Skeletal muscle satellite cell (primary cell): ENCODE data around the gene TP73.

Experiments used
- H3K27me3 ChIP-seq: 2 replicates; pipeline ENCODE4 v1.7.0; 2013; ENCODE audit warnings: low read length; ENCODE audit not compliant: control insufficient read depth, insufficient read depth
- H3K36me3 ChIP-seq: 2 replicates; pipeline ENCODE4 v1.7.0; 2013; ENCODE audit warnings: mild to moderate bottlenecking, control low read depth, low read length; ENCODE audit not compliant: insufficient read depth
- H3K4me1 ChIP-seq: 2 replicates; pipeline ENCODE4 v1.7.0; 2013; ENCODE audit warnings: low read length; ENCODE audit not compliant: control insufficient read depth, insufficient read depth
- H3K4me2 ChIP-seq: 2 replicates; pipeline ENCODE4 v1.7.0; 2013; ENCODE audit warnings: mild to moderate bottlenecking, low read length
- H3K4me3 ChIP-seq: 2 replicates; pipeline ENCODE4 v1.7.0; 2013; ENCODE audit warnings: low read length
- H3K9ac ChIP-seq: 2 replicates; pipeline ENCODE4 v1.7.0; 2013; ENCODE audit warnings: mild to moderate bottlenecking, low read depth, low read length, moderate library complexity
- H3K9me3 ChIP-seq: replicated peaks from 2 replicates; pipeline ENCODE4 v1.7.0; 2013; ENCODE audit warnings: mild to moderate bottlenecking, control low read depth, low read length

TP73 gene

GRCh38 chr1:3662080-3662671 lies 9.9 kb downstream of the TP73 start:
- Histone ChIP-seq H3K27me3 (peaks cover 17% of the 10 kb centered on the region), H3K9me3 (no peaks in the 10 kb centered on the region), H3K9ac (no peak overlapping the region), H3K4me3 (no peak overlapping the region), H3K4me2 (no peak overlapping the region), H3K4me1 (peaks cover 8% of the 10 kb centered on the region), H3K36me3 (no peaks in the 10 kb centered on the region)

DNA sequence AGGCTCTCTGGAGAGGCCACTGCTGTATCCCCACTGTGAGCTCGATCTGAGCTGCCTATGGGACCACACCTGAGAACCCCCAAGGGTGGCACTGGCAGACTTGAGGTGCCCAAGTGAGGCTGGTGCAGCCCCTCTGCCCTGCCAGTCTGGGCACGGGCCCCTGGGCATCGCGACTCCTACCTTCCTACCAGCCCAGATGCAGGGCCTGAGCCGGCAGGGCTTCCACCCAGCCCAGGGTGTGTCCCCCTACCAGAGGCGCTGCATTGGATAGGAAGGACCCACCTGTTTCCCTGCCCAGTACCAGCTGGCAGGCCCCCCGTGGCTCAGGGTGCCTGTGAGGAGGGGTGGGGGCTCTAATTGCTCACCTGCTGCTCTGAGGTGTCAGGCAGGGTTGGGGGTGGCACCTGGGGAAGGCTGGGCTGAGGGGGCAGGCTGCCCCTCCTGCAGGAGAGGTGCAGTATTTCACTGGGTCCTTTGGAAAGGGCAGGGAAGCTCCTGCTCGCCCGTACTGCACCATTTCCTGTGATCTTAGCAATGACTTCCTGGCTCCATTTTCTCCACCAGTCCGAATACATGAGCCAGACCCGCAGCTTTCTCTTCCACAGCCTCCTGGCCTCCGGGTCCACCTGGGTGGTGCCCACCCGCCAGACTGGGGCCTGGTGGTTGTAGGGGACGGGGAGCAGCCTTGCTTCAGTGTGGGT lies 11.8 kb downstream of the TP73 start:
- Histone ChIP-seq H3K9me3 (no peaks in the 10 kb centered on the region), H3K4me3 (no peak overlapping the region), H3K4me1 (peaks cover 16% of the 10 kb centered on the region)

DNA sequence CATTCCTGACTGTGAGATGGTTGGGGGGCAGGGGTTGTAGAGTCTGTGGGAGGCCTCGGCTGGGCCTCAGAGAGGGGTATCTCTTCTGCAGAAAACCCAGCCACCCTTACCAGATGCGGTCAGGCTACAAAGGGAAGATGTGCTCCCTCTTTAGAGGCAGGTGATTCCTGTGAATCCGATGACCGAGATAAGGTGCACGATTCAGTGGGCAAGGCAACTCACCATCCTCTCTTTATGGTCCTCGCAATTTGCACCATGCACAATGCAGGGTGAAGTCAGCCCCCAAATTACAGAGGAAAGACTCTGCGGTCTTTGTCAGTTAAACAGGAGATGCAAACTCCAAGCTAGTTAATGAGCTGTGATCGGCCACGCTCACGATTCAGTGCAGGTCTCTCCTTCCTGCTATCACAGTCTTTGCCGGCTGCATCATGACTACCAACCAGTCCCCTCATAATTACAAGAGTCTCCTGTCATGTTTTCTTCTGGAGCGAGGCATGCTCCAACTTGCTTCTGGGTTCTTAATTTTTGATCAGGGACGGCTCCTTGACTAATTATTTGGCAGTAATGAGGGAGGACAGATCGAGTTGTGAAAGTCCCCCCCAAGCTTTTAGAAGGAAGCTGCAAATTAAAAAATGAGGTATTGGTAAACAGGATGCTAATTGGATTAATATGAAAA lies 12.5 kb downstream of the TP73 start:
- H3K36me3 ChIP-seq, result no peaks in the 10 kb centered on the region
- no peak overlapping the region for H3K4me3 ChIP-seq
- peaks cover 12% of the 10 kb centered on the region for H3K27me3 ChIP-seq
- peaks cover 18% of the 10 kb centered on the region for H3K4me1 ChIP-seq
- no peak overlapping the region for H3K4me2 ChIP-seq
- H3K9ac ChIP-seq, result no peak overlapping the region
- H3K9me3 ChIP-seq, result no peaks in the 10 kb centered on the region

More for the DNA sequence above, 11.8 kb downstream of the TP73 start:
- no peak overlapping the region for H3K9ac ChIP-seq
- H3K27me3 ChIP-seq, result peaks cover 13% of the 10 kb centered on the region
- no peak overlapping the region for H3K4me2 ChIP-seq
- no peaks in the 10 kb centered on the region for H3K36me3 ChIP-seq

- Histone ChIP-seq H3K27me3 (peaks cover 5% of the 10 kb centered on the region), H3K4me2 (no peak overlapping the region), H3K9ac (no peak overlapping the region), H3K36me3 (no peaks in the 10 kb centered on the region), H3K9me3 (no peaks in the 10 kb centered on the region), H3K4me1 (peaks cover 27% of the 10 kb centered on the region), H3K4me3 (no peak overlapping the region)
Measured at GRCh38 chr1:3668148-3668547, 15.8 kb downstream of the TP73 start.

- Histone ChIP-seq H3K4me2 (peak overlapping the region; percentile 34), H3K9ac (no peak overlapping the region), H3K9me3 (no peaks in the 10 kb centered on the region), H3K27me3 (peaks cover 11% of the 10 kb centered on the region), H3K4me3 (no peak overlapping the region), H3K36me3 (no peaks in the 10 kb centered on the region), H3K4me1 (peaks cover 27% of the 10 kb centered on the region)
Measured at GRCh38 chr1:3668585-3669300, 16.4 kb downstream of the TP73 start.

DNA sequence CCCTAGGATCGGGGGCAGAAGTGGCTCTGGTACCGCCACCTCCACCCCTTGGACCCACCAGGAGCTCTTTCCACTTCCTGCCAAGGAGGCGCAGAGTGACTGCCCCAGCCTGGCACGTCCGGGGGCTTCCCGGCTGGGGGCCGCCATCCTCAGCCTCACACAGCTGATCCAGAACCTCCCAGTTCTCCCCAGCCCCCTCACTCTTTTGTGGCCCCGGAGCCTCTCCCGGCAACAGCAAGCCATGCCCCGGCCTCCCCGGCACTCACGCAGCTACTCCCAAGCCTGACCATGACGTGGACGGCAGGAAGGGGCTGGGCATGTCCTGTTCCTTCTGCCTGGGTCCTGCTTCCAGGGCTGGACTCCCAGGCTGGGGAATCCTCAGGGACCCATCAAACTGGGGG lies 17.1 kb downstream of the TP73 start:
- Histone ChIP-seq H3K27me3 (peaks cover 18% of the 10 kb centered on the region), H3K9ac (no peak overlapping the region), H3K4me1 (peaks cover 34% of the 10 kb centered on the region)

GRCh38 chr1:3669971-3670431 lies 17.7 kb downstream of the TP73 start:
- Histone ChIP-seq H3K9me3 (no peaks in the 10 kb centered on the region), H3K36me3 (no peaks in the 10 kb centered on the region), H3K4me1 (peaks cover 36% of the 10 kb centered on the region), H3K4me2 (no peak overlapping the region), H3K9ac (no peak overlapping the region), H3K27me3 (peaks cover 20% of the 10 kb centered on the region), H3K4me3 (no peak overlapping the region)

More for the DNA sequence above, 17.1 kb downstream of the TP73 start:
- Histone ChIP-seq H3K36me3 (no peaks in the 10 kb centered on the region), H3K4me2 (no peak overlapping the region), H3K4me3 (no peak overlapping the region), H3K9me3 (no peaks in the 10 kb centered on the region)

DNA sequence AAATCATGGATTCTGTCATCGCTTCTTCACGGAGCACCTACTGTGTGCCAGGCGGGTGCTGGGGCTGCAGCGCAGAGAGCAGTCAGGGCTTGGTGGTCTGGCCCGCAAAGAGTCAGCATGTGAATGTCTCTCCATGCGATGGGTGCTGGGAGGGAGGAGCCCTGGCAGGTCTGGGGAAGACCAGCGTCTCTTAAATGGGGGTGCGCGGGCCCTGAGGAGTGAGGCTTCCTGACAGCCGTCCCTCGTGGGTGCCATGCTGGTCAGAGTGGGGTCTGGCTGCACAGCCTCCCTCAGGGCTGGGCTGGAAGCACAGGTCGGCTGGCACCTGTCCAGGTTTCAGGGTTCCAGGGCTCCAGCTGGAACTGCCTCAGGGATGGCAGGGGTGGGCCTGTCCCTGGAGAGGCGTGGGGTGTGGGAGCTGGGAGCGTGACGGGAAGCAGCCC lies 18.5 kb downstream of the TP73 start:
- no peaks in the 10 kb centered on the region for H3K36me3 ChIP-seq
- H3K4me1 ChIP-seq, result peaks cover 36% of the 10 kb centered on the region
- H3K27me3 ChIP-seq, result peaks cover 20% of the 10 kb centered on the region
- H3K9ac ChIP-seq, result no peak overlapping the region
- no peak overlapping the region for H3K4me2 ChIP-seq
- H3K9me3 ChIP-seq, result no peaks in the 10 kb centered on the region
- H3K4me3 ChIP-seq, result no peak overlapping the region

DNA sequence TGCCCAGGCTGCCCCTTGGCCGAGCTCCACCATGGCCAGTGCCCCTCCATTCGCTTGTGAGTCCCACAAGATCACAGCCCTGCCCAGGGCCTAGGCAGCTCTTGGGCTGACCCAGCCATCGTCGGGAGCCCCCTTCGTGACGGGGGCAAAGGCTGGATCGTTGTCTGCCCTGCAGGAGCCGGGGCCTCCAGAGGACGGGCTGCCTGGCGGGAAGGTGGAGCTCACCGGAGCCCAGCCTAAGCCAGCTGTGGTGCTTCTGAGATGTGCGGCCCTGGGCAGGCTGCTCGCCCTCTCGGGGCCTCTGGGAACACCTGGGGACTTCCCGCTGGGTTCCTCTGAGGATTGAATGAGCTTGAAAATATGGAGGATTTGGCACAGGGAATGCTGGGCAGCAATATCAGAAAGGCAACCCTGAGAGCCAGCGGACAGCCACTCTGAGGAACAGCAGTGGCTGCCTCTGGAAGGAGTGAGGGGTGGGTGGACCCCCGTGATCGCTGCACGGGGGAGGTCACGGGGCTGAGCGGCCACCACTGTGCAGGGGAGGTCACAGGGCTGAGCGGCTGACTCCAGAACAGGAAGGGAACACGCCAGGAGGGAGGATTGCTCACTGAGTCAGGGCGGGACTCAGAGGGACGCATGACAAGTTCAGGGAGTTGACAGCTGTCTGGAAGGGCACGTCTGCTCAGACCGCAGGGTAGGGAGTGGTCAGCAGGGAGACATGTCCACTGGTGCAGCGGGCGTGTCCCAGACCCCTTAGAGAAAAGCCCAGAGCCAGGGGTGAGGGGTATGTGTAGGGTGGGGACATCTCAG lies 19.3 kb downstream of the TP73 start:
- Histone ChIP-seq H3K9me3 (no peaks in the 10 kb centered on the region), H3K36me3 (no peaks in the 10 kb centered on the region), H3K4me2 (no peak overlapping the region), H3K27me3 (peaks cover 20% of the 10 kb centered on the region), H3K4me1 (peaks cover 30% of the 10 kb centered on the region), H3K4me3 (no peak overlapping the region), H3K9ac (no peak overlapping the region)

- Histone ChIP-seq H3K9me3 (no peaks in the 10 kb centered on the region), H3K4me1 (peaks cover 28% of the 10 kb centered on the region), H3K4me2 (no peak overlapping the region), H3K36me3 (no peaks in the 10 kb centered on the region), H3K27me3 (peaks cover 20% of the 10 kb centered on the region), H3K4me3 (no peak overlapping the region), H3K9ac (no peak overlapping the region)
Measured at GRCh38 chr1:3672231-3672970, 20.1 kb downstream of the TP73 start.
